Esophagus muscularis mucosa (tissue), 3 donors: ENCODE data around the gene CPEB4.

ENCODE experiments used
- CTCF ChIP-seq, 3 experiments: fragments of 200-600 bp in 2 of 3; fragments of 450-650 bp in 1 of 3; sonication (generic) in 2 of 3; IDR thresholded peaks; one replicate each; pipeline ENCODE4 v1.5.1; 2017 to 2019; ENCODE audit warnings: antibody characterized with exemption in 3 of 3, mild to moderate bottlenecking in 2 of 3, moderate library complexity in 1 of 3
- EP300 ChIP-seq: sonication (generic); formaldehyde crosslinking; IDR thresholded peaks from one replicate; pipeline ENCODE4 v1.6.1; 2017; ENCODE audit warnings: antibody characterized with exemption

GRCh38 chr5:173984218-173984617 lies 96.1 kb downstream of the CPEB4 start:
- TF ChIP-seq CTCF (IDR thresholded peaks at IDR 0.05) (peak in 2 of 3 experiments; percentile 14 to 18), EP300 (no peak)
